HG02885 (cell line): Measurements from ENCODE around the gene DOLPP1.
"Not testable (repeated sequence)": the region's sequence is repeated elsewhere in the genome, so short reads cannot be mapped to it uniquely, and the experiment has no call there.

Experiments
- ATAC-seq: cut with Tn5 transposase; IDR thresholded peaks from one replicate; pipeline ENCODE4 v1.9.1; 2021; ENCODE audit warnings: mild to moderate bottlenecking; ENCODE audit not compliant: unreplicated experiment, poor library complexity

DOLPP1 gene

GRCh38 chr9:129080601-129081387 lies at the start of gene DOLPP1:
TSS of gene DOLPP1 (plus strand) at chr9:129081111. CDS start at chr9:129081132, 21 bp downstream.
- peak; percentile 93 for ATAC-seq

- ATAC-seq, result no peak
Observed at GRCh38 chr9:129031514-129031913, 49.4 kb upstream of the DOLPP1 start.

- no peak for ATAC-seq
Observed at GRCh38 chr9:129032541-129033159, 48.3 kb upstream of the DOLPP1 start.

- no peak for ATAC-seq
Observed at GRCh38 chr9:129033216-129033615, 47.7 kb upstream of the DOLPP1 start.

GRCh38 chr9:129035838-129036237 lies 45.1 kb upstream of the DOLPP1 start:
- not testable (repeated sequence) for ATAC-seq

- peak; percentile 97 for ATAC-seq
Observed at GRCh38 chr9:129036241-129036922, 44.5 kb upstream of the DOLPP1 start, which contains the start of gene MIGA2. TSS of gene MIGA2 (plus strand) at chr9:129036626. CDS start at chr9:129040595, 3,969 bp downstream.

- ATAC-seq, result no peak
Observed at GRCh38 chr9:129036923-129037766, 43.8 kb upstream of the DOLPP1 start.

- no peak for ATAC-seq
Observed at GRCh38 chr9:129037767-129038098, 43.2 kb upstream of the DOLPP1 start.

- no peak for ATAC-seq
Observed at GRCh38 chr9:129038109-129038852, 42.6 kb upstream of the DOLPP1 start.

GRCh38 chr9:129040113-129040643 lies 40.7 kb upstream of the DOLPP1 start:
- no peak for ATAC-seq

- no peak for ATAC-seq
Observed at GRCh38 chr9:129042016-129042415, 38.9 kb upstream of the DOLPP1 start.

GRCh38 chr9:129052592-129052991 lies 28.3 kb upstream of the DOLPP1 start:
- ATAC-seq, result no peak

GRCh38 chr9:129053020-129053419 lies 27.9 kb upstream of the DOLPP1 start:
- ATAC-seq, result no peak

GRCh38 chr9:129054163-129054851 lies 26.6 kb upstream of the DOLPP1 start:
- ATAC-seq, result no peak

- no peak for ATAC-seq
Observed at GRCh38 chr9:129058965-129059795, 21.7 kb upstream of the DOLPP1 start.

GRCh38 chr9:129059796-129060785 lies 20.8 kb upstream of the DOLPP1 start:
- ATAC-seq, result no peak

GRCh38 chr9:129060991-129061390 lies 19.9 kb upstream of the DOLPP1 start:
- ATAC-seq, result no peak
